Subcutaneous abdominal adipose tissue (tissue), 5 donors: ENCODE measurements around the gene TMEM63A.

ENCODE experiments used
- H3K27ac ChIP-seq: one replicate; pipeline ENCODE4 v1.7.0; 2013; ENCODE audit warnings: low read depth, mild to moderate bottlenecking, inconsistent platforms, low read length, moderate library complexity
- H3K27me3 ChIP-seq, 5 donors: one replicate each; pipeline ENCODE4 v1.7.0; 2013; ENCODE audit warnings: low read length in 5 of 5, inconsistent platforms in 1 of 5; ENCODE audit not compliant: control insufficient read depth in 5 of 5, insufficient read depth in 4 of 5
- H3K36me3 ChIP-seq, 5 donors: one replicate each; pipeline ENCODE4 v1.7.0; 2013; ENCODE audit warnings: low read length in 5 of 5; ENCODE audit not compliant: control insufficient read depth in 5 of 5, insufficient read depth in 5 of 5
- H3K4me1 ChIP-seq, 5 donors: one replicate each; pipeline ENCODE4 v1.7.0; 2013; ENCODE audit warnings: low read length in 5 of 5, mild to moderate bottlenecking in 3 of 5, moderate library complexity in 1 of 5; ENCODE audit not compliant: control insufficient read depth in 5 of 5, insufficient read depth in 5 of 5
- H3K4me3 ChIP-seq, 5 donors: one replicate each; pipeline ENCODE4 v1.7.0; 2013; ENCODE audit warnings: low read length in 5 of 5, low read depth in 1 of 5
- H3K9ac ChIP-seq, 5 donors: one replicate each; pipeline ENCODE4 v1.7.0; 2013; ENCODE audit warnings: low read length in 5 of 5, mild to moderate bottlenecking in 4 of 5, moderate library complexity in 3 of 5
- H3K9me3 ChIP-seq, 5 donors: one replicate each; pipeline ENCODE4 v1.7.0; 2013; ENCODE audit warnings: low read length in 5 of 5; ENCODE audit not compliant: control insufficient read depth in 5 of 5
- donor health status: healthy.
- donor health status: healthy.
- donor health status: healthy.
- donor health status: healthy.
- donor health status: healthy.

The TMEM63A gene

DNA sequence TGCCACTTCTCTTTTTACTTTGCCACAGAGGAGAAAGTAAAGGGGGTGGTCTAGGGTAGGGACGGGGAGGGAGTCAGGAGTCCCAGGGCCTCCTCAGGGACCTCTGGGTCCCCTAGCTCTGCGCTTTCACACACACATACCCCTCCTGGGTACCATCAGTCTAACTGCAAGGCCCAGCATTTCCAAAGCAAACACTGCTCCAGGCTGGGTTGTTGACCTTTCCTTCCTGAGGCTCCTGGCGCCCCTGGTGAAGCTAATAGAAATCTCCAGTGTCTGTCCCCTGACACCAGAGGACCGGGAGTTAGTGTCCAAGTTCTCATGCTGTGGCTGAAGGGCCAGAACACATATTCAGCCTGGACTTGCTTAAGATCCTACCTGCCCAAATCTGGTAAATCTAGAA, 3.9 kb downstream of the TMEM63A start:
- Histone ChIP-seq H3K27me3 (no peaks in the 10 kb centered on the region), H3K4me3 (no peak overlapping the region), H3K27ac (peak overlapping the region; percentile 57), H3K9me3 (no peaks in the 10 kb centered on the region), H3K4me1 (peaks cover 23 to 59% (median 54%) of the 10 kb centered on the region in 5 donors), H3K9ac (no peak overlapping the region), H3K36me3 (peaks cover 0 to 37% (median 32%) of the 10 kb centered on the region in 5 donors)

DNA sequence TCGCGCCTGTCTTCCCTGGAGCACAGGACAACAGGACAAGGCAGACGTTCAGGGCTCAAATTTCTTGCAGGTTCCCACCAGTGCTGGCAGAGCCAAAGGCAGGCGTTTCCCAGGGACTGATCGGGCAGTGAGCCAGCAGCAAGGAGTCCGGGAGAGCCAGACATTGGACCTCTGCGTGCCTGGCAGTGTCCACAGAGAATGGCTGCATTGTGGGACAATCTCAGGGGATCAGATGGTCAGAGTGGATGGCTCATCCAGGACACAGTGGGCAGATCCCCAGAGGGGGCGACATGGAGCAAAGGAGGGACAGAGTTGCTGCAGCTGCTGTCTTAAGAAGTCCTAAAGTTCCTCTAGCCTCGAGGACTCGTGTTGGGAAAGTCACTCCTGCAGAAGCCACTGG, 4.6 kb downstream of the TMEM63A start:
- H3K4me3 ChIP-seq: no peak overlapping the region
- no peaks in the 10 kb centered on the region for H3K9me3 ChIP-seq
- no peaks in the 10 kb centered on the region for H3K27me3 ChIP-seq
- H3K27ac ChIP-seq: peak overlapping the region; percentile 57
- peak overlapping the region in 1 of 5 donors; percentile 44 for H3K9ac ChIP-seq
- peaks cover 23 to 52% (median 49%) of the 10 kb centered on the region in 5 donors for H3K4me1 ChIP-seq
- H3K36me3 ChIP-seq: peaks cover 0 to 44% (median 36%) of the 10 kb centered on the region in 5 donors

DNA sequence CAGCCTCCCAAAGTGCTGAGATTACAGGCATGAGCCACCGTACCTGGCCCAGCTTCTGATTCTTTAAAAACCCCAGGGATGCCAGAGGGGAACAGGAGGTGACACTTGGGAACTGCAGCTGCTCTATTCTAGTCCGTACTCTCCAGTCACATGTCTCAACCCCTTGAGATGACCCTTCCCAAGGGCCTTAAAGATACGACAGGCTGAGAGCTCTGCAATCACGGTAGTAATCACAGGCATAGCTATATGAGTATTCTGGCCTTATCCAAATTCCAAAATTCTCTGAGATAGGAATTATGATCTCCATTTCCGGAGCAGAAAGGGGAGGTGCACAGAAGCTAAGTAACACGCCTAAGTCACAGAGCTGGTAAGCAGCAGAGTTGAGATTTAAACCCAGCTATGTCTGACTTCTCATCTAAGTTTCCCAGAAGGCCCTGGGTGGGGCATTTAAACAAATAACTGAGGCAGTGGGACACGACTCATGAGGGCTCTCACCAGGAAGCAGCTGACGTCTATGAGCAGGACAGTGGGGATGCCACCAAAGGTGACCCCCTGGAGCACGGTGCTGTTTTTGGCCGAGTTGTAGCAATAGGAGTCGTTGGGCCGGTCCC, 5.2 kb downstream of the TMEM63A start:
- H3K27me3 ChIP-seq: no peaks in the 10 kb centered on the region
- peaks cover 4 to 50% (median 38%) of the 10 kb centered on the region in 5 donors for H3K36me3 ChIP-seq
- peak overlapping the region in 1 of 5 donors; percentile 44 for H3K9ac ChIP-seq
- no peak overlapping the region for H3K27ac ChIP-seq
- H3K9me3 ChIP-seq: no peaks in the 10 kb centered on the region
- H3K4me3 ChIP-seq: no peak overlapping the region
- H3K4me1 ChIP-seq: peaks cover 23 to 52% (median 48%) of the 10 kb centered on the region in 5 donors

DNA sequence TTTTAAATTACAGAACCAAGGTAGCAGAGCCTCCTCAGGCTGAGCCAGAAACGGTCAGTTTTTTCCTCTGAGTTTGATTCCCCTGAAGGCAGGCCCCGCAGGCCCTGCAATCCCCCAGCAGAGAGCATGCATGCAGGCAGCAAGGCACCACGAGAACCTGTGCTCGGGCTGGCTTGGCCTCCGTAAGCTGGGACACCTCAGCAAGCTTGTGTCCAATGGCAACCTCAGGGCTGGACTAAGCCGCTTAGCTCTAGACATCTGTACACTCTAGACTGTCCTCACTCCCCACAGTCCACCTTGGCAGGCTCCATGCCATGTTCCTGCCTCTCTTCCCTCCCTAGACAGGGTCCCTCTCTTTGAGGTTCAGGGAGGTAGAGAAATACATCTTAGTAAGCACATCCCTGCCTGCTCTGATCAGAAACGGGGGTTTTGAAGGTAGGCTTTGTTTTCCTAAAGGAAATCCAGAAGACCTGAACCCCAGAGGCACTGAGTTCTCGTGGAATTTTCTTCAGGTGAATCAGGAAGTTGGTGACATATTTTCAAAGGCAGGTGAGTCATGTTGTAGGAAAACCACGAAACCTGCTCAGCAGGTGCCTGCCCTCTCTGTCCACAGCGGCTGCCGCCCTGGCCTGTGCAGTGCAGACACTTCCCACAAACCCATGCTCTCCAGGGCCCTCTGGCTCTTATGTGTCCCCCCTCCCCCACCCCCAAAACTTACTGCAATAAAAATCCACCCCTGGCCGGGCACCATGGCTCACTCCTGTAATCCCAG, 7.0 kb downstream of the TMEM63A start:
- H3K4me1 ChIP-seq: peaks cover 16 to 35% (median 31%) of the 10 kb centered on the region in 5 donors
- H3K27me3 ChIP-seq: no peaks in the 10 kb centered on the region
- no peak overlapping the region for H3K4me3 ChIP-seq
- no peak overlapping the region for H3K27ac ChIP-seq
- no peaks in the 10 kb centered on the region for H3K9me3 ChIP-seq
- no peak overlapping the region for H3K9ac ChIP-seq
- peaks cover 4 to 67% (median 51%) of the 10 kb centered on the region in 5 donors for H3K36me3 ChIP-seq

DNA sequence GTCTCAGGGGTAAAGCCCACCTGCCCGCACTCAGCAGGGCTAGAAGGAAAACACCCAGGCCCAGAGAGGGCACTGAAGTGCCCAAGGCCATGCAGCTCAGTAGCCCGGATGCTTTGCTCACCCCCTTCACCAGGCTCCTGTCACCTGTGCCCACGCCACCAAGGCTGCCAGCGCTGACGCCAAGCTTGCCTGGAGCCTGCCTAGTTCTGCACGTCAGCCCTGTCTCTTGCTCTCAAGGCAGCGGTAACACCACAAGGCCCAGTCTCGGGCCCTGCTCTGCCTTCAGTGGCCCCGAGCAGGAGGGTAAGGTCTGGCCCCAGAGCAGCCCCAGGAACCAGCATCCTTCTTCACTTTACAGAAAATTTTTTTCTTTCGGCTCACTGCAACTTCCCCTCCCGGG, 7.7 kb downstream of the TMEM63A start:
- Histone ChIP-seq H3K27me3 (no peaks in the 10 kb centered on the region), H3K27ac (no peak overlapping the region), H3K36me3 (peaks cover 4 to 75% (median 56%) of the 10 kb centered on the region in 5 donors), H3K4me1 (peaks cover 15 to 27% (median 23%) of the 10 kb centered on the region in 5 donors), H3K9me3 (no peaks in the 10 kb centered on the region), H3K4me3 (no peak overlapping the region), H3K9ac (no peak overlapping the region)

DNA sequence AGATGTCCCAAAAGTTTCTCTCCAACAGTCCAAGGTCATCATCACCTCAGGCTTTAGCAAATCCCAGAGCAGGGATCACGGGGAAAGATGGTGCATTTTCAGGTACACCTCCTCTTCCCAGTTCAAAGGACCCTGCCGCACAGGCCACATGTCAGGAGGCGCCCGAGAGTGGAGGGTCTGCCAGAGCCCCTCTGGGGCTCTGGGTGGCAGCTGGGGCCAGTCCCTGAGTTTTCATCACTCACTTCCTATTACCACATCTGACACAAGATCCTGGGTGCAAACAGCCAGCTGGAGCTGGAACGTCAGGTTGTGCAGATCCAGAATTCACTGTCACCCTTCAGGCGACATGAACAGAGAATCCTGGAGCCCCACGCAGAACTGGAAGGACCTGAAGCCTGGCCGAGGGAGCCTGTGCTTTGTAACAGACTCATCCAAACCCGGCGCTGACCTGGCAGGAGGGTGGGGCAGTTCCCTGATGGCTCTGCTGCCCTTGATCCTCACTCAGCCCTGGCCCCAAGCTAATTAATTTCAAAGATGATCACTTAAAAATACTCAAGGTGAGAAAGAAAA, 8.8 kb downstream of the TMEM63A start:
- peaks cover 4 to 85% (median 66%) of the 10 kb centered on the region in 5 donors for H3K36me3 ChIP-seq
- no peak overlapping the region for H3K4me3 ChIP-seq
- H3K4me1 ChIP-seq: peaks cover 12 to 21% (median 16%) of the 10 kb centered on the region in 5 donors
- no peaks in the 10 kb centered on the region for H3K9me3 ChIP-seq
- no peak overlapping the region for H3K27ac ChIP-seq
- H3K27me3 ChIP-seq: no peaks in the 10 kb centered on the region
- H3K9ac ChIP-seq: no peak overlapping the region

DNA sequence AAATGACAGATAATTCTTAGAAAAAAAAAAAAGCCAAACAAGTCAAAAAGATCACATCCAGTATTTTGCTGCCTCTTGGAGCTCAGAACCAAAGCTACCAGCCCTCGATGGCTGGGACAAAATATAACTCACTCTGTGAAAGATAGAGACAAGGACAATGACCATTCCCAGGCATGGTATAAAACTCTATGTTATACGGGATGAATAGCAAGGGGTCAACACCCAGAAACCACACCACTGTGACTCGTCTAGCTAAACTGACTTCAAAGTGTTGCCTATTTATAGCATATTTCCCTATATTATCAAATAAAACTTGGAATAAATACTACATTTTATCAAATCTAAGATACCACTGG, 10.1 kb downstream of the TMEM63A start:
- Histone ChIP-seq H3K27ac (no peak overlapping the region), H3K36me3 (peaks cover 7 to 91% (median 75%) of the 10 kb centered on the region in 5 donors), H3K4me3 (no peak overlapping the region), H3K27me3 (no peaks in the 10 kb centered on the region), H3K9ac (no peak overlapping the region), H3K9me3 (no peaks in the 10 kb centered on the region), H3K4me1 (peaks cover 0 to 8% (median 3%) of the 10 kb centered on the region in 5 donors)

DNA sequence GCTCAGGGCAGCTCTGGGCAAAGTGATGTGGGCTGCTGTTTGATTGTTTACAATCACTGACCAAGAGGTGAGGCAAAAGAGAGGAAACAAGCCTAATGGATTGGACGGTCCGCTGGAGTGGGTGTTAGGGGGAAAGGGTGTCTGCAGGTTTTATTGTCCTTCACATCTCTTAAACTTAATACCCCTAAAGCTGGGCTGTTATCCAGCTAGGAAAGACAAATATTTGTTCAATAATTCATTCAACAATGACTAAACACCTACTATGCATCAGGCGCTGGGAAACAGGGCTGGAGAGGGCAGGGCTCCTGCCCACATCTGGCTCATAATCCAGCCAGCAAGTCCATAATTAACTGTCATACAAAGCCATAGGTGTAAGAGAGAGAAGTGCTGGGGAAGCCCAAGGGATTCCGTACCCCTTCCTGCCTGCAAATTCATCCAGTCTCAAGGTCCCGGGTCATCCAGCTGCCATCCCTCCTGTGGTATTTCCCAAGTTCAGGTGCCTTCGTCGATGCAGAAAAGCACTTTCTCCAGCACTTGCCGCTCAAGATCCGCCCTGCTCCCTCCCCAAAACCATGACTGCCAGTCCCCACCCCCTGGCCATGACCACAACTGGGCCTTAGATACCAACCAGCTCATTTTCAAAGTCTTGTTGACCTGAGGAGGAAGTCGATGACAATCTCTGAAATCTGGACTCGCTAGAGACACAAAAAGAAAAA, 10.7 kb downstream of the TMEM63A start:
- no peaks in the 10 kb centered on the region for H3K9me3 ChIP-seq
- H3K4me3 ChIP-seq: no peak overlapping the region
- no peak overlapping the region for H3K9ac ChIP-seq
- peaks cover 0 to 5% (median 3%) of the 10 kb centered on the region in 5 donors for H3K4me1 ChIP-seq
- H3K27me3 ChIP-seq: no peaks in the 10 kb centered on the region
- no peak overlapping the region for H3K27ac ChIP-seq
- H3K36me3 ChIP-seq: peaks cover 7 to 93% (median 77%) of the 10 kb centered on the region in 5 donors

DNA sequence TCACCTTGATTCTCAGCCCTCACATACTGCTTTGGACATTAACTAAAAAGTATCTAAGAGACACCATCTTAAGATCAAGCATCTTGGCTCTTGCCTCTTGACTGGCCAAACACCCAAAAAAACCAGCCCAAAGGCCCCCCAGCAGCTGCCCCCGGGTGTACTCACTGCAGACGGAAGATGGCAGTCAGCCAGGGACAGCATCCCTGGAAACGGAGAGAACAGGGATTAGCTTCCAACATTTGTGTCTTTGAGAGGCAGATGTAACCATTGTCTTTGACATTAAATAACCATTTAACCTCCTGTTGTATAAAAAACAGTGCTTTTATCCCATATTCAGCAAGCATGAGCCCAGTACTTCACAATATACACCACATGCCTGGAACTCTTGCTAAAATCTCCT, 11.3 kb downstream of the TMEM63A start:
- H3K27me3 ChIP-seq: no peaks in the 10 kb centered on the region
- H3K9ac ChIP-seq: no peak overlapping the region
- H3K9me3 ChIP-seq: no peaks in the 10 kb centered on the region
- peaks cover 0 to 9% (median 4%) of the 10 kb centered on the region in 5 donors for H3K4me1 ChIP-seq
- H3K27ac ChIP-seq: no peak overlapping the region
- H3K36me3 ChIP-seq: peaks cover 7 to 93% (median 79%) of the 10 kb centered on the region in 5 donors
- H3K4me3 ChIP-seq: no peak overlapping the region
